Keratinocyte (primary cell): Measurements from ENCODE around the gene ATP8A1. TPM values are rescaled to one million over a fixed set of nuclear protein-coding genes. Genes with fewer than 3 reads are reported as not detected.

ENCODE experiments used
- DNase-seq: peaks from one replicate; pipeline ENCODE4 v3.0.0-alpha.2; 2011; ENCODE audit warnings: low read depth, missing footprints, low spot score
- FAIRE-seq: peaks from 2 replicates; lab custom pipeline; 2011; peaks lifted over from hg19 to GRCh38; lab: Jason Lieb, UNC
- H2AFZ ChIP-seq: 2 replicates; pipeline ENCODE4 v1.6.0; 2012; ENCODE audit warnings: low read length, control low read depth, inconsistent platforms; ENCODE audit not compliant: control insufficient read depth
- H3K27ac ChIP-seq: 2 replicates; pipeline ENCODE4 v1.5.1; 2011; ENCODE audit warnings: low read length; ENCODE audit not compliant: control insufficient read depth, insufficient read depth
- H3K27me3 ChIP-seq: 3 replicates; pipeline ENCODE4 v1.6.0; 2011; ENCODE audit warnings: low read length; ENCODE audit not compliant: control insufficient read depth, insufficient read depth; ENCODE audit errors: extremely low read depth
- H3K36me3 ChIP-seq, 2 experiments: 2 replicates in 1 of 2; 3 replicates in 1 of 2; pipeline ENCODE4 v1.5.1; 2011; ENCODE audit warnings: low read length in 2 of 2, mild to moderate bottlenecking in 1 of 2; ENCODE audit not compliant: control insufficient read depth in 2 of 2, insufficient read depth in 2 of 2; ENCODE audit errors: extremely low read depth in 1 of 2
- H3K4me1 ChIP-seq: 3 replicates; pipeline ENCODE4 v1.5.1; 2011; ENCODE audit warnings: low read length; ENCODE audit not compliant: control insufficient read depth, insufficient read depth; ENCODE audit errors: extremely low read depth
- H3K4me2 ChIP-seq: 3 replicates; pipeline ENCODE4 v1.6.0; 2011; ENCODE audit warnings: low read depth, low read length; ENCODE audit not compliant: control insufficient read depth, insufficient read depth; ENCODE audit errors: extremely low read depth
- H3K4me3 ChIP-seq, 3 experiments: fragments of 200-600 bp in 1 of 3; sonication (generic) in 1 of 3; 2 replicates in 2 of 3; 3 replicates in 1 of 3; pipeline ENCODE4 v1.5.1; 2011 to 2016; ENCODE audit warnings: low read length in 3 of 3, mild to moderate bottlenecking in 3 of 3, control low read depth in 2 of 3, inconsistent platforms in 1 of 3, low read depth in 1 of 3, mixed read lengths in 1 of 3, mixed run types in 1 of 3, moderate library complexity in 1 of 3; ENCODE audit not compliant: control insufficient read depth in 2 of 3, insufficient read depth in 2 of 3; ENCODE audit errors: extremely low read depth in 1 of 3
- H3K79me2 ChIP-seq: 2 replicates; pipeline ENCODE4 v1.6.0; 2012; ENCODE audit warnings: low read length; ENCODE audit not compliant: control insufficient read depth, insufficient read depth
- H3K9ac ChIP-seq: 3 replicates; pipeline ENCODE4 v1.6.0; 2011; ENCODE audit warnings: low read length; ENCODE audit not compliant: control insufficient read depth, insufficient read depth; ENCODE audit errors: extremely low read depth
- H3K9me1 ChIP-seq: 3 replicates; pipeline ENCODE4 v1.6.0; 2011; ENCODE audit warnings: low read length; ENCODE audit not compliant: control insufficient read depth, insufficient read depth; ENCODE audit errors: extremely low read depth
- H3K9me3 ChIP-seq: 2 replicates; pipeline ENCODE4 v1.5.1; 2012; ENCODE audit warnings: low read depth, low read length; ENCODE audit not compliant: control insufficient read depth
- H4K20me1 ChIP-seq: 3 replicates; pipeline ENCODE4 v1.6.0; 2011; ENCODE audit warnings: low read length; ENCODE audit not compliant: control insufficient read depth, insufficient read depth; ENCODE audit errors: extremely low read depth
- EZH2 ChIP-seq: IDR thresholded peaks from one replicate; pipeline ENCODE4 v1.6.1; 2012; ENCODE audit warnings: inconsistent platforms, mild to moderate bottlenecking, low read length, moderate library complexity
- dilution Hi-C: fragments of 300-500 bp; cut with MboI; formaldehyde crosslinking; loops from one replicate; pipeline ENCODE4 v1.7.0; 2020; ENCODE audit warnings: low sequenced_read_pairs; ENCODE audit not compliant: extremely low pct_ligation_motif_present
- polyA plus RNA-seq, 5 experiments: library from polyadenylated mRNA; depleted of rRNA in 3 of 5; stranded (reverse) in 3 of 5; stranded (forward) in 1 of 5; unstranded in 1 of 5; fragments of >200 nt; gene quantifications; 1 replicate in 1 of 5; 2 replicates in 3 of 5; 3 replicates in 1 of 5; pipeline versions ENCODE4 v1.2.1 to v1.2.3, GENCODE V29; 2011 to 2012; ENCODE audit warnings: missing spikeins in 2 of 5, low read depth in 1 of 5, low replicate concordance in 1 of 5
- TF ChIP-seq, protein P1 (sequence below), 3 experiments: IDR thresholded peaks in 1 of 3; conservative IDR thresholded peaks in 1 of 3; optimal IDR thresholded peaks in 1 of 3; 2 replicates in 2 of 3; 3 replicates in 1 of 3; pipeline versions ENCODE3 to v1.5.1; 2011; ENCODE audit warnings: low read length in 3 of 3, mild to moderate bottlenecking in 3 of 3, moderate library complexity in 2 of 3, control low read depth in 1 of 3, inconsistent platforms in 1 of 3; ENCODE audit not compliant: insufficient read depth in 2 of 3; ENCODE audit errors: extremely low read depth in 1 of 3

Gene ATP8A1
- polyA plus RNA-seq, 1 donor (not counting 4 experiments of a cell fraction or from before 2014, with no cell fraction given): 0.20 TPM

DNA sequence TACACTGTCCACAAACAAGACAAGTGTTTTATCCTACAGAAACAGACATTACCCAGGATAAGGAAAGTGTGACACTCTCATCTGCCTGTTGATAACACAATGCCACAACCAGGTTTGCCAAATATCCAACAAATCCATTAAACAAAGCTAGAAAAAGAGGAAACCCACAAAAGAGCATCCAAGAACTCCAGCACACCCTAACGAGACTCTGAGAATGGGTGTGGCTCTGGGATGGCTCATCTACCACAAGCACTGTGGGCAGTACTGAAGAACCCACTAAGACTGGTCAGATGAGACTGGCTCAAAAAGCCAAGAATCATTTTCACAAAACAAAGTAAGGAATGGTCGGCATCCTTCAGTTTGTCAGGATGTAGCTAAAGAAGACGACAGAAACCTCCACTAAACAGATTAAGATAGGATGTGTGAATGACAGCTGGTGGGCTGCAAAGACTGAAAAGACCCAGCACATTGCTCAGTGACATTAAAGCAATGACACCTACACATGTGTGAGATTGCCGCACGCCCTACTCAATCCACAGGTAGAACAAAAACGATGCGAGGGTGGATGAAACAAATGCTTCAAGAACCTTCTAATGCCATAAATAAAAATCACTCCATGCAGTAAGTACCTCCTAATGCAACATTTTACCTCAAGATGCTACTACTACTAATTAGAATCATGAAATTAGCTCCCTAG lies 14.7 kb downstream of the ATP8A1 start:
- no peaks in the 10 kb centered on the region for H3K36me3 ChIP-seq
- FAIRE-seq (no peak), DNase-seq (no peak)
- no peaks in the 10 kb centered on the region for H3K4me1 ChIP-seq
- H3K4me3 ChIP-seq: no peak overlapping the region
- TF ChIP-seq, protein P1, sequence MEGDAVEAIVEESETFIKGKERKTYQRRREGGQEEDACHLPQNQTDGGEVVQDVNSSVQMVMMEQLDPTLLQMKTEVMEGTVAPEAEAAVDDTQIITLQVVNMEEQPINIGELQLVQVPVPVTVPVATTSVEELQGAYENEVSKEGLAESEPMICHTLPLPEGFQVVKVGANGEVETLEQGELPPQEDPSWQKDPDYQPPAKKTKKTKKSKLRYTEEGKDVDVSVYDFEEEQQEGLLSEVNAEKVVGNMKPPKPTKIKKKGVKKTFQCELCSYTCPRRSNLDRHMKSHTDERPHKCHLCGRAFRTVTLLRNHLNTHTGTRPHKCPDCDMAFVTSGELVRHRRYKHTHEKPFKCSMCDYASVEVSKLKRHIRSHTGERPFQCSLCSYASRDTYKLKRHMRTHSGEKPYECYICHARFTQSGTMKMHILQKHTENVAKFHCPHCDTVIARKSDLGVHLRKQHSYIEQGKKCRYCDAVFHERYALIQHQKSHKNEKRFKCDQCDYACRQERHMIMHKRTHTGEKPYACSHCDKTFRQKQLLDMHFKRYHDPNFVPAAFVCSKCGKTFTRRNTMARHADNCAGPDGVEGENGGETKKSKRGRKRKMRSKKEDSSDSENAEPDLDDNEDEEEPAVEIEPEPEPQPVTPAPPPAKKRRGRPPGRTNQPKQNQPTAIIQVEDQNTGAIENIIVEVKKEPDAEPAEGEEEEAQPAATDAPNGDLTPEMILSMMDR (optimal IDR thresholded peaks at IDR 0.05 in 1 of 3, IDR thresholded peaks at IDR 0.05 in 1 of 3, conservative IDR thresholded peaks at IDR 0.05 in 1 of 3; ENCODE audit: extremely low read depth in 1 of 3, insufficient read depth in 2 of 3, low read length in 3 of 3): no peak
- TF ChIP-seq EZH2: no peak
- H3K9me3 ChIP-seq: no peaks in the 10 kb centered on the region
- H3K9me1 ChIP-seq: no peaks in the 10 kb centered on the region
- H3K9ac ChIP-seq: no peak overlapping the region
- no peak overlapping the region for H3K4me2 ChIP-seq
- dilution Hi-C loops: no loop called here
- no peak overlapping the region for H2AFZ ChIP-seq
- no peak overlapping the region for H3K27ac ChIP-seq
- no peaks in the 10 kb centered on the region for H4K20me1 ChIP-seq
- H3K79me2 ChIP-seq: no peaks in the 10 kb centered on the region
- no peaks in the 10 kb centered on the region for H3K27me3 ChIP-seq

DNA sequence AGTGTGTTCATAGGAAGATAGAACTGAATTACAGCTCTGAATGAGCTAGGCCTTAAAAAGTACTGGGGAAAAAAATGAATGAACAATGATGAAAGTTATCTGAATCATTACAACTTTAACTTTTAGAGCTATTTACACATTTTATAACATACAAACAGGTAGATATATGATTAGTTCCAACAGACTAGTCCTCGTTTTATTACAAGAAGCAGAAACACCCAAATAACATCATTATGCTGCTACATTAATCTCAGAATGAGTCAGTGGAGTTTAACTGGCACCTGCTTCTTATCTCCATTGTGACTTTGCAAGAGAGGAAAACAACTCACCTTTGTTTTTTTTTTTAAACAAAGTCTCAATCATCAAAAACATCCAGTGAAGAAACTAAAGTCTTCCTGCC lies 15.2 kb downstream of the ATP8A1 start:
- no peak for TF ChIP-seq EZH2
- TF ChIP-seq, protein P1 (optimal IDR thresholded peaks at IDR 0.05 in 1 of 3, IDR thresholded peaks at IDR 0.05 in 1 of 3, conservative IDR thresholded peaks at IDR 0.05 in 1 of 3; ENCODE audit: extremely low read depth in 1 of 3, insufficient read depth in 2 of 3, low read length in 3 of 3): no peak
- no peak overlapping the region for H3K4me3 ChIP-seq
- H3K79me2 ChIP-seq: no peaks in the 10 kb centered on the region
- no peaks in the 10 kb centered on the region for H3K4me1 ChIP-seq
- H3K27ac ChIP-seq: no peak overlapping the region
- no peak for DNase-seq
- dilution Hi-C loops: no loop called here
- H3K4me2 ChIP-seq: no peak overlapping the region
- FAIRE-seq: no peak
- no peaks in the 10 kb centered on the region for H4K20me1 ChIP-seq
- H3K9ac ChIP-seq: no peak overlapping the region
- no peaks in the 10 kb centered on the region for H3K27me3 ChIP-seq
- no peaks in the 10 kb centered on the region for H3K36me3 ChIP-seq
- H3K9me1 ChIP-seq: no peaks in the 10 kb centered on the region
- H2AFZ ChIP-seq: no peak overlapping the region
- no peaks in the 10 kb centered on the region for H3K9me3 ChIP-seq
